ENCODE data around the gene FGF18.

Gene FGF18

DNA sequence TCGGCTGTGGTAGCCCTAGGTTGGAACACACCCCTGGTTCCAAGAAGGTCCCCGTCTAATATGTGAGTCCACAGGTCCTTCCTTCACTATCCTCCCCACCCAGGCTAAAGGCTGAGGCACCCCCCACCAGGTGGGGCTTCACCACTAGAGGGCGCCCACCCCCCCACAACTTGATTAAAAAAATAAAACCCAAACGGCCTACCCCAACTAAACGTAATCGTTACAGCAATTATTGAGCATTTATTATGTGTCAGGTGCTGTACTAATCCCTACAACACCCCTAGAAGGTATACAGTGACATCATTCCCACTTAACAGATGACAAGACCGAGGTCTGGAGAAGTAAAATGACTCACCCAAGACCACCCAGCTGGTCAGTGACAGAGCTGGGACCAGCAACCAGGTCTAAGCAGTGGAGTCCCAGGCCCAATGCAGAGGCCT is 65.0 kb downstream of the FGF18 start:
- H3K4me3 ChIP-seq (ENCODE audit: control insufficient read depth, low read depth, low read length) = no peak overlapping the region
- TF ChIP-seq, protein P1, sequence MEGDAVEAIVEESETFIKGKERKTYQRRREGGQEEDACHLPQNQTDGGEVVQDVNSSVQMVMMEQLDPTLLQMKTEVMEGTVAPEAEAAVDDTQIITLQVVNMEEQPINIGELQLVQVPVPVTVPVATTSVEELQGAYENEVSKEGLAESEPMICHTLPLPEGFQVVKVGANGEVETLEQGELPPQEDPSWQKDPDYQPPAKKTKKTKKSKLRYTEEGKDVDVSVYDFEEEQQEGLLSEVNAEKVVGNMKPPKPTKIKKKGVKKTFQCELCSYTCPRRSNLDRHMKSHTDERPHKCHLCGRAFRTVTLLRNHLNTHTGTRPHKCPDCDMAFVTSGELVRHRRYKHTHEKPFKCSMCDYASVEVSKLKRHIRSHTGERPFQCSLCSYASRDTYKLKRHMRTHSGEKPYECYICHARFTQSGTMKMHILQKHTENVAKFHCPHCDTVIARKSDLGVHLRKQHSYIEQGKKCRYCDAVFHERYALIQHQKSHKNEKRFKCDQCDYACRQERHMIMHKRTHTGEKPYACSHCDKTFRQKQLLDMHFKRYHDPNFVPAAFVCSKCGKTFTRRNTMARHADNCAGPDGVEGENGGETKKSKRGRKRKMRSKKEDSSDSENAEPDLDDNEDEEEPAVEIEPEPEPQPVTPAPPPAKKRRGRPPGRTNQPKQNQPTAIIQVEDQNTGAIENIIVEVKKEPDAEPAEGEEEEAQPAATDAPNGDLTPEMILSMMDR (IDR thresholded peaks at IDR 0.05; ENCODE audit: control insufficient read depth, insufficient read depth, low read depth, low read length, missing control alignments) = peak; percentile 86
- DNase-seq (ENCODE audit: low read depth) = no peak

DNA sequence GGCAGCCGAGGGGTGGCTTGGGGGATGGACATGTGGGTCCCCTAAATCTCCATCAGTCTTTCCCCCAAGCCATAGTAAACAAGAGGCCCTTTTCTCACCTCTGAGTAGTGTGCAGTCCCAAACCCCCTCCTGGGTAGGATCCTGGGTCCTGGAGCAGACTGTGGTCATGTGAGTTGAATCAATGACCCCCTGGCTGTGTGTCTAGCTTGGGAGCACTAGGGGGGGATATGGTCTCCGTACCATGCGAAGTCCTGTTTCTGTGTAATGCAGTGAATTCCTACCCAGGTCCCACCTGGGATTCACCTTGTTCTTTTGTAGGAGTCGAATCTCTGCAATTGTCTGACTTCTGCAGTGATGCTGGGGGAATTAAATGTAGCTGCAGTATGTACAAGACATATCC is 66.2 kb downstream of the FGF18 start:
- no peak for DNase-seq (ENCODE audit: low read depth)
- TF ChIP-seq, protein P1 (IDR thresholded peaks at IDR 0.05; ENCODE audit: control insufficient read depth, insufficient read depth, low read depth, low read length, missing control alignments) = no peak
- no peak overlapping the region for H3K4me3 ChIP-seq (ENCODE audit: control insufficient read depth, low read depth, low read length)

DNA sequence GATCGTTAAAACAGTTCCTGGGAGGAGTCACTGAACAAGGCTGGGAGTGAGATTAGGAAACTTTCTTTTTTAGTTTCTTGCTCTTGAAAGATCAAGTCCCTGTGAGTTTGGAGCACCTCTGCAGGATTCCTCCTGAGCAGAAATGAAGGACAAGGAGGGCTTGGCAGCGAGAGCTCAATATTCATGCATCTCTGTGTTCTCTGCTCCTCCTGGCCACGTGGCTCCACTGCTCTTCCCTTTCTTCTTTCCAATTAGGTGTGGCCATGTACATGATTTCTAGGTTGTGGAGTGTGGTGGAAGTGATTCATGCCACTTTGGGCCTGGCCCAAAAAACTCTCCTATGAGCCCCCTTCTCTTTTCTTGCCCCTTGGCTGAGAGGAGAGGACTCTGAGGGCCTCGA is 67.2 kb downstream of the FGF18 start:
- TF ChIP-seq, protein P1 (IDR thresholded peaks at IDR 0.05; ENCODE audit: control insufficient read depth, insufficient read depth, low read depth, low read length, missing control alignments) = no peak
- no peak overlapping the region for H3K4me3 ChIP-seq (ENCODE audit: control insufficient read depth, low read depth, low read length)
- no peak for DNase-seq (ENCODE audit: low read depth)

DNA sequence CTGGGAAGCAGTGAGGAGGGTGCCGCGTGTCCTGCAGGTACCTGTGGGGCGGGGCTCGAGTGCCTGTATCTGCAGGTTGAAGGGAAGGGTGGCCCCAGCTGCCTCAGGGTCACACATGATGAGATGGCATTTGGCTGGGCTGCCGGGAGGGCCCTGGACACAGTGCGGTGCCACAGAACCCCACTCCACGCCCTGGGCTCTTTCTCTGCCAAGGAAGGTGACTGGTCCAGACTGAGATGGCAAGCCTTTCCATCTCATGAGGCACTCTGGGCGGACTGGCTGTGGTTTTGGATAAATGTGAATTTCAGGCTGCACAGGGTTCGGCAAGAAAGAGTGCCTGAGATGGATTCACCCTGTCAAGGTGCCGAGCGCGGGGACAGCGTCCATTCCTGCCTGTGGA is 69.4 kb downstream of the FGF18 start:
- TF ChIP-seq, protein P1 (IDR thresholded peaks at IDR 0.05; ENCODE audit: control insufficient read depth, insufficient read depth, low read depth, low read length, missing control alignments) = no peak
- no peak for DNase-seq (ENCODE audit: low read depth)
- H3K4me3 ChIP-seq (ENCODE audit: control insufficient read depth, low read depth, low read length) = no peak overlapping the region

DNA sequence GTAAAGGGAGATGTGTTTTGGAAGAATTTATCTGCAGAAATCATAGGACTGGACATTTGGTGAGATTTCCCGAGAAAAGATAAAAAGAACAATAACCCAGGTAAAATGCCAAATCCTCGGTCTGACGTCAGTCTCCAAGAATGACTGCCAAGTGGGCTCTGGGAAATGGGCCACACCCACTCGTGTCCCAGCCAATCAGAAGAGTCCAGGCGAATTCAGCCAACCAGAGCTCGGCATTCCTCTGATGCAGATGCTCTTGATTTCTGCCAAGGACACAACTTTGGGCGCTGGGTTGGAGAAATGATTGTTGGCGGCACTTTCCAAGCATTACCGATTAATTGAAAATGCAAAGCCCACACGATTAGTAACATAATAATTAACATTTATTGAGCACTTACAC is 73.3 kb downstream of the FGF18 start:
- H3K4me3 ChIP-seq (ENCODE audit: control insufficient read depth, low read depth, low read length) = no peak overlapping the region
- TF ChIP-seq, protein P1 (IDR thresholded peaks at IDR 0.05; ENCODE audit: control insufficient read depth, insufficient read depth, low read depth, low read length, missing control alignments) = no peak
- no peak for DNase-seq (ENCODE audit: low read depth)

DNA sequence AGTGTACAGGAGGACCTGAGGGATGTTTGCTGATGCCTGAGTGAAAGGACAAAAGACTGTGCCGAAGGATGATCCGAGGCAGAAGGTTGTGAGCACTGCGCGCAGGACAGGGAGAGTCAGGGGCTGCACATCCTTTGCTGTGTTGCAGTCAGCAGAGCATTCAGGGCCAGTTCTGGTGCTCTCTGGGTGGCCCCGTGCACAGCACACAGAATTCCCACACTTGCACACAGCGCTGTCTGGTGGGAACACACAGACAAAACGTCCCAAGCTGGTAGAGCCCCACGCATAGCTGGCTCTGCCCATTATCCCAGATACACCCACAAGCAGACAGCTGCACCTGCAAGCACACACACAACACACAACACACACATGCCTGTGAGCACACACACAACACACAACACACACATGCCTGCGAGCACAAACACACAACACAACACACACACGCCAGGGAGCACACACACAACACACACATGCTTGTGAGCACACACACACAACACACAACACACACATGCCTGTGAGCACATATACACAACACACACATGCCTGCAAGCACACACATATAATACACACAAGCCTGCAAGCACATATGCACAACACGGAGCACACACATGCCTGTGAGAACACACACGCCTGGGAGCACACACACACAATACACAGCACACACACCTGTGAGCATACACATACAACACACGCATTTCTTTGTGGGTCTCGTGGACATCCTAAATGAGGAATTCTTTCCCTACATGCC is 74.4 kb downstream of the FGF18 start:
- DNase-seq (ENCODE audit: low read depth) = no peak
- no peak overlapping the region for H3K4me3 ChIP-seq (ENCODE audit: control insufficient read depth, low read depth, low read length)
- TF ChIP-seq, protein P1 (IDR thresholded peaks at IDR 0.05; ENCODE audit: control insufficient read depth, insufficient read depth, low read depth, low read length, missing control alignments) = no peak
